UCSD-AML1 (cell line): ENCODE results near the gene SIRT3.
A peak's percentile ranks its signal among the peaks of the same experiment; 100 is the strongest.
"Not testable (repeated sequence)": the region's sequence is repeated elsewhere in the genome, so short reads cannot be mapped to it uniquely, and the experiment has no call there.

Experiments
- DNase-seq: peaks from one replicate; lab custom pipeline; 2025; ENCODE audit not compliant: unreplicated experiment; lab: John Stamatoyannopoulos, UW

Gene SIRT3

GRCh38 chr11:244376-244775, 8.2 kb upstream of the SIRT3 start:
- no peak for DNase-seq

DNA sequence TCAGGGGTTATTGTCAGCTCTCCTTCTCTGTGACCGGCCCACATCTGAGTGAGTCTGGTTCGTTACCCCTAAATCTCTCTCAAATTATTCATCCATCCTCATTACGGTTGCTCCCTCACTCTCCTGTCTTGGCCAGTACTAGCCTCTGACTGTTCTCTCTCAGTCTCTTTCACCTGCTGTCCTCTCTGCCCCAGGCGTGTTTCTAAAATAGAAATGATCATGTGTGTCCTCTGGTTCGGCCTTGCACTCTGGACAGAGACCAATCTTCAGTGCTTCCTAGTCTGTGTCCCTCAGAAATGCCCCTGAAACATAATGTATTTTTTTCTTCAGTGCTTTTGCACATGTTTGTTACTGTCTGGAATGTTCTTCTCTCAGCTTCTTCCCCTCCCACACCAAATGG, 5.5 kb upstream of the SIRT3 start:
- no peak for DNase-seq

DNA sequence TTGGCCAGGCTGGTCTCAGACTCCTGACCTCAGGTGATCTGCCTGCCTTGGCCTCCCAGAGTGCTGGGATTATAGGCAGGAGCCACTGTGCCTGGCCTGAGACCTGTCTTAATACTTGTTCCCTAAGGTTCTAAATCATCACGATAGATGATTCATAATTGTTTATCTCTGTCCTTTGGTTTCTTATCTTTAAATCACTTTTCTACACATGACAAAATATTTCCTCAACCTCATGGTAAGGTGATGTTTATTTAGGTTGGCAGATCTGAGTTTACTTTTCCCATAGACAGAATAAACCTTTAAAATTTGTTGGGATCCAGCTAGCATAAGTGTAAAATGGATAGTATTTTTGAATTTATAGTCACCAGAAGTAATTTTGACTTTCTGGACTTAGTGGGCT, 4.2 kb upstream of the SIRT3 start:
- no peak for DNase-seq

GRCh38 chr11:238346-238745, 2.2 kb upstream of the SIRT3 start:
- DNase-seq: not testable (repeated sequence)

DNA sequence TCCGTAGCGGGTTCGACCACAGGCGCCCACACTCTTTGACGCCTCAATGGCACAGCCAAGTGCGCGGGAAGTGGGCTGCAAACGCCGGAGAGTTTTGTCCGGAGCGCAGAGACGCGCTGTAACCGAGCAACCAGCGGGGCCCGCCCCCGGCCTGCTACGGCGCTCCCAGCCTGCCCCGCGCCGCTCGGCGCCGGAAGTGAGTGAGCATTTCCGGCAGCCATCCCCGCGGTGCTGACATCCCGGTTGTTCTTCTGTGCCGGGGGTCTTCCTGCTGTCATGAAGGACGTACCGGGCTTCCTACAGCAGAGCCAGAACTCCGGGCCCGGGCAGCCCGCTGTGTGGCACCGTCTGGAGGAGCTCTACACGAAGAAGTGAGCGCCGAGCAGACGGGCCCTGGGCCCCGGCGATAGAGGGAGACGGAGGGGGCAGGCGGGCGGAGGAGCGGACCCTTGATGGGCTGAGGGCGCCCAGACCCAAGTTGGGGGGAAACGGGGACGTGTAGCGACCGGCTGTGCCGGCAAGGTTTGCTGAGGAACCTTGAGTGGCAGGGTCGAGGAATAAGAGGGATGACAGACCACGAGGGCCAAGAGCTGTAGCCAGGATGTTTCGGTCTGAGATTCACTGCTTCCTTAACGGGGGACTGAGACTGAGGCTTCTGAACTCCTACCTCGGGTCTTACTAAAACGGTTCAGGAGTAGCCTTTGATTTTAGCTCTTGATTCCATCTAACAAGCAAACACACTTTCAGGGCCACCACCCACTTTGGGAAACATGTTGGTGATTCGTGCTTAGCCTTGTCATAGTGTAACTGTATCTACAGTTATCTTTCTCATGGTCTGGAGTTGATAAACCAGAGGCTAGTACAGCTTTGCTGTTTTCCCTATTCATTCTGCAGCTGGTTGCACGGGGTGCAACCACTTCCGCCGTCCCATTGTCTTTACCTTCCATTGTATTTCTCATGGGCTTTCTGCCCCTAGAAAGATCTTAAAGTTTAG, 929 bp upstream of the SIRT3 start, which contains the start of gene PSMD13:
Gene PSMD13, plus strand, starts transcription at position 203 of the 994 bp plus-strand sequence. Its CDS starts 74 bp downstream, at position 277.
- peak; percentile 88 for DNase-seq

DNA sequence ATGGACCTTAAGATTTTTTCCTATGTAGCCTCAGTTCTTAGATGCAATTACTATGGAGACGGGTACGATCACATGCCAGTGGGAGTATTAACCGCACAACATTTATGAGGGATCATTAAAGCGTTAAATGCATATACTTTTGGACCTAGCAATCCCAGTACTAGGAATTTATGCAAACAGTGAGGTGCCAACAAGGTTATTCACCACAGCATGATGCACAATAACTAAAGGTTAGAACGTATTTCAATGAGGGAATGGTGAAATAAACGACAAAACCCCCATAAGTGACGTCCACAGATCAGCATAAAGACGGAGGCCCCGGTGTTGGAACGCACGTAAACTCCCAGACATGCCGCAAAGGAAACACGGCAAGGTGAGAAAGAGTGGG, 539 bp downstream of the SIRT3 start:
- DNase-seq: no peak

GRCh38 chr11:235180-235579, 962 bp downstream of the SIRT3 start:
- no peak for DNase-seq

- no peak for DNase-seq
These were observed 3.2 kb downstream of the SIRT3 start for GRCh38 chr11:232783-233565.

DNA sequence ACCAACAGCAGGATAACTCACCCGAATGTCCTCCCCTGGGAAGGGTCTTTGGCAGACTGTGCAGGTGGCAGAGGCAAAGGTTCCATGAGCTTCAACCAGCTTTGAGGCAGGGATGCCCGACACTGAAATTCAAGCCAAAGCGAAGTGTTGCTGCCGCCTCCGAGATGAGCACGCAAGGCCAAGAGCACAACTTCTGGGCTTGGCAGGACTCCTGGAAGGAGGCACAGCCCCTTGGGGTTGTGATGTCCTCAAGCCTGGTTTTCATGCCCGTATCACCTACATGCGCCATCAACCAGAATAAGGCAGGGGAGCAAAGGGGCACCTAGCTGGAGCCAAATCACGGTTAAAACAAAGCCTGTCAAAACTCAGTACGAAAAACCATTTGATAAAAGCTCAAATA, 5.7 kb downstream of the SIRT3 start:
- DNase-seq: no peak

GRCh38 chr11:227824-228379, 8.2 kb downstream of the SIRT3 start:
- no peak for DNase-seq

- DNase-seq: no peak
These were observed 10.2 kb downstream of the SIRT3 start for GRCh38 chr11:225734-226453.

GRCh38 chr11:224424-224823, 11.7 kb downstream of the SIRT3 start:
- no peak for DNase-seq

- DNase-seq: no peak
These were observed 12.3 kb downstream of the SIRT3 start for GRCh38 chr11:223884-224283.

DNA sequence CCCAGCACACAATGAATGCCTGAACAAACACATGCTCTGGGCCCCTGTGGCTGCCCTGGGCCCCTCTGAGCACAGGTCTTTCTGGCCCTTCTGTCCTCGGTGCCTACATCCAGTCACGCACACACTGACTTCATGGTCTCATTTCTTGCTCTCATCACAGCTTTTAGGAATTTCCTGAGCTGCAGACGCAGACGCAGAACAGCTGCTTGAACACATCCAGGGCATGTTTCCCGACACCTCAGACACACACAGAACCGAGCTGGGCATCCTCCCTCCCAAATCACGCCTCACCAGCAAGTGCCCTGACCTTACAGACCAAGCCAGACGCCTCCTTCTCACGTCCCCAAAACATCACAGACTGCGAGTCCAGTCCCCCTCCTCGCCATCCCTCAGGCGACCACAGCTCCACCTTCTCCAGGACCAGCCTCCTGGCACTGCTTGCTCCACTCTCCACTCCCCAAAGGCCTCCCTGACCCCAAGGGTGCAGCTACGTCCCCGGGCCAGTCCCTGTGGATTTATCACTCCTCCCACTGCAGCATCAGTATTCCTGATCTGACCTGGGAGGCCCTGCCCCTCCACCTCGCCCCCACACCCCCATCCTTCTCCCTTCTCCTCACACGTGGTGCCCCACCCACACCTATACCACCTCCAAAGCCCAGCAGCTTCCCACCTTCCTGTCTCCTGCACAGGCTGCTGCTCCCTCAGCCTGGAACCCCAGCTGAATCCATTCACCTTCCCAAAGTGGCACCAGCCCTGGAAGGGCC, 12.9 kb downstream of the SIRT3 start:
- no peak for DNase-seq

DNA sequence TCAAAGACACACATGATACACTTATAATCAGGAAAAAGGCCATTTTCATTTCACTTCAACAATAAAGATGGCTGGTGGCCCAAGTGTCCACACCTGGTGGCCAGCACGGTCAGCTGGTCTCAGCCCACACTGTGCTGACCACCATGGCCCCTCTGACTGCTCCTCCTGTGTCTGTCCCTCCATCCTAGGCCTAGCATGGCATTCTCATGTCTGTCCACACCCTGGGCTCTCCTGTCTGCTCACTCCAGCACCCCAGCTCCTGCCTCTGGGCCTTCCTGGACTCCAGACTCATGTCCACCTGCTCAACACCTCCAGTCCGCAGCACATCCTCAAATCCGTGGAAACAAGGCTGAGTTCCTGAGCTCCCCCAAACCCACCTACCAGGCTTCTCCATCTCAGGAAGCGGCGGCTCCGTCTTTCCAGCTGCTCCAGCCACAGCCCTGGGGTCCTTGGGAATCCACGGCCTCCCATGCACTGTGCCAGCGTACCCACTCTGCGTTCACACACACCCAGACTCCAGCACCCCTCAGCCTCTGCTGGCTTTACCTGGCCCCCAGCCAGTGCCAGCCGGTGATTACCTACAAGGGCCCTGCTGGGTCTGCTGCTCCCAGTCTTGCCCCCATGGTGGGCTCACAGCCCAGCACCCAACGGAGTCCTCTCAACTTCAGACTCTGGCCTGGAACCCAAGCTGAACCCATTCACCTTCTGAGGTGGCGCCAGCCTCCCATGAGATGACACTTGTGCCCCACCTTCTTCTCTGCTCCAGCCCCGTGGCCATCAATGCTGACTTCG, 13.9 kb downstream of the SIRT3 start:
- no peak for DNase-seq

GRCh38 chr11:221539-221938, 14.6 kb downstream of the SIRT3 start:
- DNase-seq: no peak

- not testable (repeated sequence) for DNase-seq
These were observed 15.4 kb downstream of the SIRT3 start for GRCh38 chr11:220641-221215.

- no peak for DNase-seq
These were observed 17.1 kb downstream of the SIRT3 start for GRCh38 chr11:218815-219593.
